Kidney glomerular epithelial cell (primary cell): ENCODE data around the gene GUCA1C.

Source experiments
- DNase-seq: peaks from one replicate; lab custom pipeline; 2025; lab: John Stamatoyannopoulos, UW

GUCA1C gene

DNA sequence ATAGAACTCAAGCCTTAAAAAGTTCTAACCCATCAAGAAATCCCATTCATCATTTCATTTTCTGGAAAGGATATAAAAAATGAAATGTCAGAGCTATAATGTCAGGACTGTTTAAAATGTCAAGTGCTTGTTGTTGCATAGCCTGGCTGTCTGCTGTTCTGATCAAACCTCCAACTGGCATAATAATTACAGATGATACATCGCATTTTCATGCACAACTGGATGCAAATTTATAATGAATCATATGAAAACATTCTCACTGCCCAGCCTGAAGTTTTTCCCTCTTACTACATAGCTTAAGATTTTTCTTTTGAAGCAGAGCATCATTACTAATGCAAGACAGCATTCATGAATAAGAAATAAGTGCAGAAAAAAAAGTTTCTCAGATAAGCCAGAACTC, 46.5 kb downstream of the GUCA1C start:
- no peak for DNase-seq

DNA sequence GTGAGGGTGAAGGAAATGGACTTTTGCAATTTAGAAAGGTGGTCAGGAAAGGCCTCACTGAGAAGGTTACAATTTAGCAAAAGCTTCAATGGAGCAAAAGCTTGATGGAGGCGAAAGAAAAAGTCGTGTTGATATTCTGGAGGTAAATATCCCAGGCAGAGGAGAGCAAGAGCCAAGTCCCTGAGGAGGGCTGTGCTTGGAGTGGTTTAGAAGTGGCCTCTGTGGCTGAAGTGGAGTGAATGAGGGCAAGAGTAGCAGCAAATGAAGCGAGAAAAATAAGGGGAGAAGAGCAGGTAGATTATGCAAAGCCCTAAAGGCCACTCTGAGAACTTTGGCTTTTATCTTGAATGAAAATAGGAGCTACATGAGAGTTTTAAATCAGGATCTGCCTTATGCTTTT, 54.1 kb downstream of the GUCA1C start:
- DNase-seq, result no peak

- no peak for DNase-seq
These were observed 55.8 kb downstream of the GUCA1C start for GRCh38 chr3:108897883-108898282.

DNA sequence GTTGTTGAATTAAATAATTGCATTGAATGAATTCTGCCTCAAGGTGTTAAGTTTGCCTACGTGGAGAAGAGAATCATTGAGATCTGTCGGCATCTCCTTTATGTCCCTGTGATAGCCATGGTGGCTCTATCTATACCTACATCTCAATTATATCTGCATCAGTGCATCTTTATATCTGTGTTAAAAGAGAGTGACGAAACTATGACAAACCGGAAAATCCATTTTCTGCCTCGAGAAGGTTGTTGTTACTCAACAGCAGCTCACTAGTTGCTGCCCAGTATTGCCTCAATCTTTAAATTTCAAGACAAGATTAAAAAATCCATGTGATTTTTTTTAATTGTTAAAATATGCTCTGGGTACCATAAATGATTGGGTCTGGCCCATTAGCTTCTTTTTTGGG, 58.7 kb downstream of the GUCA1C start:
- no peak for DNase-seq

GRCh38 chr3:108891833-108892232, 61.8 kb downstream of the GUCA1C start:
- no peak for DNase-seq

- no peak for DNase-seq
These were observed 65.9 kb downstream of the GUCA1C start for GRCh38 chr3:108887777-108888176.

DNA sequence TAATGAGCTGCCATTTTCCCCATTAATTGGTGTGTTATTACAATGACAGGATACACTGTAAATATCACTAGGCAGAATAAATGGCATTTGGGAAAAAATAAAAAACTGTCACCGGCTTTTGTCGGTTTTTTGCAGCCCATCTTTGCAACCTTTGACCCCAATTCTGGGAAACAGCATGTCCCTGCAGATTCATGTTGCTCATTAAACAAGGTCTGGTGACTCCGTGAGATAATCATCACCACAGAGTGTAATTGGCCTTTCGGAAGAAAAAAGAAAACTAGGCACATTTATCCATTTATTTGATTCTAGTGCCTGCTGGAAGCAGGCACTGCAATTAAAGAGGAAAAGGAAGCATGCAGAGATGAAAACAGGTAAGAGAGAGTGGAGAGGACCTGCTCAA, 66.6 kb downstream of the GUCA1C start:
- DNase-seq, result no peak

DNA sequence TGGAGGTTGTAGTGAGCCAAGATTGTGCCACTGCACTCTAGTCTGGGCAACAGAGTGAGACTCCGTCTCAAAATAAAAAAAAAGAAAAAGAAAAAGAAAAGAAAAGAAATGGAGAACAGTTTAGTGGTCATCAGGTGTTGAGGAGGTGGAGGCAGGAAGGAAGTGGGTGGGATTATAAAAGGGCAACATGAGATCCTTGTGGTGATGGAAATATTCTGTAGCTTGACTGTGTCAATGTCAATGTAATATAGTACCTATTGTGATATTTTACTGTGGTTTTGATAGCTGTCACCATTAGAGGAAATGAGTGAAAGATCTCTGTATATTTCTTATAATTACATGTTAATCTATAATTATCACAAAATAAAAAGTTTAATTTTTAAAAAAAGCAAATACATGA, 70.3 kb downstream of the GUCA1C start:
- no peak for DNase-seq

DNA sequence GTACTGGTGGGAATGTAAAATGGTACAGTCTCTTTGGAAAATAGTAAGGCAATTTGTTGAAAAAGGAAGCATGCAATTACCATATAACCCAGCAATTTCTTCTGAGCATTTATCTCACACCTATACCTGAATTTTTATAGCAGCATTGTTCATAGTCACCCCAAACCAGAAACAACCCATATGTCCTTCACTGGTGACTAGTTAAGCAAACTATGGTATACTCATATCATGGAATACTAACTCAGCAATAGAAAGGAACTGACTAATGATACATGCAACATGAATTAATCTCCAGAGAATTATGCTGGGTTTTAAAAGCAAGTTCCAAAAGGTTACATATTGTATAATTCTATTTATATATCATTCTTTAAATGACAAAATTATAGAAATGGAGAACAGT, 70.9 kb downstream of the GUCA1C start:
- no peak for DNase-seq

DNA sequence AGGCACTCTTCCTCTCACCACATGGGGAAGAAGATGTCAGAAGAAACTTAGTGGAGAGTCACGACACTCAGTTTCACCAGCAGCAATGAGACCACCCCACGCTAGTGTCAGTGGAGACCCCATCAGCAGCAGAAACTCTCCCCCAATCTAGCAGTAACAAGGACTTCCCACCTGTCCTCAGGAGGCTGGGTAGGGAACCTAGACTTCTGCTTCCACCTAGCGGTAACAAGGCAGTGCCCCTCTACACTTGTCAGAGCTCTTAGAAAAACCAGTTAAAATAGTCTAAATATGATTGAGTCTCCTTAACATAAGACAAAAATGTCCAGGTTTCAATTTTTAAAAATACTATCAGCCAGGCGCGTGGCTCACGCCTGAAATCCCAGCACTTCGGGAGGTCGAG, 73.8 kb downstream of the GUCA1C start:
- no peak for DNase-seq

- DNase-seq, result no peak
These were observed 75.8 kb downstream of the GUCA1C start for GRCh38 chr3:108877901-108878300.

GRCh38 chr3:108863799-108864135, 89.9 kb downstream of the GUCA1C start:
- no peak for DNase-seq

DNA sequence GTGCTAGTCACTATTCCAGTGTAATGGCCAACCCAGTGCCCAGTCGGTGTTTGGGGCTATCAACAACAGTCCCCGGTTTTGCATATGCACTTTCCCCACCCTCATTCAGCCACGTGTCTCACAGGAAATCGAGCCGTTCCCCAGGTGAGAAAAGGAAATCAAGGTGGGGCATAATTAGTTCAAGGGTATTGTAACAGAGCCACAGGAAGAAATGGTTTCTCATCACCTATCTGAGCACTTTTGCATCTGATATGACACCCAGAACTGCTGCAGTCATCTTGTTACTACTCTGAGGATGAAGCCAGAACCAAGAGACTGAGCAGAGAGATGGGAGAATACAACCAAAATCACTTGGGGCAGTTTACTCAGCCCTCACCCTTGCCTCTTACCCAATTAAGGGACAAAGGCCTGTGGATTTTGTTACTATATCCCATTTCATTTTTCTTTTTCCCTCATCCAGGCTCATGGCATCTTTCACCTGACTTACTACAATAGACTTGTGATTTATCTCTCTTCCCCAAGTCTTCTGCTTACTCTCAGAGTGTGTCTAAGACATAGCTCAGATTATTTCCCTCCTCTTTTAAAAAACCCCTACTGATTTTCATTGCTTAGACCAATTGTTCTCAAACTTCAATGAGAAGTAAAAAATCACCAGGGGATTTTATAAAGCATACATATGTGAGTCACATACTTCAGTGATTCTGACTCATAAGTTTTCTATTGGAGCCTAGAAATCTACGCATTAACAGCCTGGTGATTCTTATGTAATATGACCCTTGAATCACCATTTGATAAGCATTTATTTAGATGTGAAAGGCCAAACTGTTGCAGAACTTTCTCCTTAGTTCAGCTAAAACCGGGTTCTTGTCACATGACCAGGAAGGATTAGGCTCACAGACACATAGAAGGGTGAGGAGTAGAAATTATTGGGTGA, 90.5 kb downstream of the GUCA1C start:
- peak; percentile 26 for DNase-seq

DNA sequence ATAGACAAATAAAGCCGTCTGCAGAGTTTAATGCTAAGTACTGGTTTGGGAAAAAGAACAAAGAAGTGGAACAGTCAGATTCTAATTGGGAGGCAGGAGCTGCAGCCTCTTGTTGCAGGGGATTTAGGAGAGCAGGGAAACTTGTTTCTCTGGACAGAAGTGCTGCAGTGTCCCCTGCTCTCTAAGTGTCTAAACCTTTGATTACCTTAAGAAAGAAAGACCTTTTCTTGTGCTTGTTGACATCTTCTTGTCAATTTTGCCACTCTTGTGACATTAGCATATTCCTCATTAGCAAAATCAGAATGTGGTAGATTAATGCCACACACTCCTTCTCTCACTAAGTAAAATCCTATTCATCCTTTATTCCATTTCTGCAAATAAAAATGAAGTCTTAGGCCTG, 92.3 kb downstream of the GUCA1C start:
- DNase-seq, result no peak
